Measurements from ENCODE around the gene UBAP1L.

UBAP1L gene

GRCh38 chr15:65052956-65053355 is 62.0 kb downstream of the UBAP1L start:
- H3K27me3 ChIP-seq, result peaks cover 25% of the 10 kb centered on the region
- H3K4me1 ChIP-seq (ENCODE audit: control insufficient read depth in 1 of 2, insufficient read depth in 1 of 2, low read depth in 1 of 2, low read length in 1 of 2), result peaks cover 16 to 18% of the 10 kb centered on the region in 2 experiments
- TF ChIP-seq CTCF (IDR thresholded peaks at IDR 0.05), result no peak
- no peaks in the 10 kb centered on the region for H3K36me3 ChIP-seq
- no peak overlapping the region for H3K4me3 ChIP-seq (ENCODE audit: low read depth in 1 of 2, low read length in 1 of 2)
- H3K27ac ChIP-seq, result no peak overlapping the region
- no peaks in the 10 kb centered on the region for H3K9me3 ChIP-seq

GRCh38 chr15:65051266-65051665 is 63.7 kb downstream of the UBAP1L start:
- no peaks in the 10 kb centered on the region for H3K9me3 ChIP-seq
- no peak overlapping the region for H3K4me3 ChIP-seq (ENCODE audit: low read depth in 1 of 2, low read length in 1 of 2)
- peaks cover 25% of the 10 kb centered on the region for H3K27me3 ChIP-seq
- no peak overlapping the region for H3K27ac ChIP-seq
- peaks cover 16 to 18% of the 10 kb centered on the region in 2 experiments for H3K4me1 ChIP-seq (ENCODE audit: control insufficient read depth in 1 of 2, insufficient read depth in 1 of 2, low read depth in 1 of 2, low read length in 1 of 2)
- TF ChIP-seq CTCF (IDR thresholded peaks at IDR 0.05), result no peak
- no peaks in the 10 kb centered on the region for H3K36me3 ChIP-seq

GRCh38 chr15:65050270-65050669 is 64.7 kb downstream of the UBAP1L start:
- Histone ChIP-seq H3K9me3 (no peaks in the 10 kb centered on the region), H3K36me3 (no peaks in the 10 kb centered on the region), H3K4me1 (ENCODE audit: control insufficient read depth in 1 of 2, insufficient read depth in 1 of 2, low read depth in 1 of 2, low read length in 1 of 2) (peaks cover 16 to 18% of the 10 kb centered on the region in 2 experiments), H3K27ac (peak overlapping the region; percentile 10), H3K27me3 (peaks cover 25% of the 10 kb centered on the region), H3K4me3 (ENCODE audit: low read depth in 1 of 2, low read length in 1 of 2) (no peak overlapping the region)
- TF ChIP-seq CTCF (IDR thresholded peaks at IDR 0.05), result no peak

- no peak for TF ChIP-seq CTCF (IDR thresholded peaks at IDR 0.05)
- Histone ChIP-seq H3K9me3 (no peaks in the 10 kb centered on the region), H3K4me3 (ENCODE audit: low read depth in 1 of 2, low read length in 1 of 2) (peak overlapping the region; percentile 47 to 53), H3K36me3 (no peaks in the 10 kb centered on the region), H3K27ac (no peak overlapping the region), H3K27me3 (peaks cover 25% of the 10 kb centered on the region), H3K4me1 (ENCODE audit: control insufficient read depth in 1 of 2, insufficient read depth in 1 of 2, low read depth in 1 of 2, low read length in 1 of 2) (peaks cover 16 to 18% of the 10 kb centered on the region in 2 experiments)
Measured at GRCh38 chr15:65049418-65049840, 65.6 kb downstream of the UBAP1L start.

- no peak overlapping the region for H3K27ac ChIP-seq
- H3K27me3 ChIP-seq, result peaks cover 25% of the 10 kb centered on the region
- no peak overlapping the region for H3K4me3 ChIP-seq (ENCODE audit: low read depth in 1 of 2, low read length in 1 of 2)
- no peak for TF ChIP-seq CTCF (IDR thresholded peaks at IDR 0.05)
- H3K36me3 ChIP-seq, result no peaks in the 10 kb centered on the region
- peaks cover 16 to 18% of the 10 kb centered on the region in 2 experiments for H3K4me1 ChIP-seq (ENCODE audit: control insufficient read depth in 1 of 2, insufficient read depth in 1 of 2, low read depth in 1 of 2, low read length in 1 of 2)
- no peaks in the 10 kb centered on the region for H3K9me3 ChIP-seq
Measured at GRCh38 chr15:65048241-65048640, 66.8 kb downstream of the UBAP1L start.

All from neutrophil (primary cell).